ENCODE measurements around the gene HSBP1L1.
"Not testable (repeated sequence)": the region's sequence is repeated elsewhere in the genome, so short reads cannot be mapped to it uniquely, and the experiment has no call there.

Gene HSBP1L1

GRCh38 chr18:79960161-79960801, 4.2 kb upstream of the HSBP1L1 start:
- not testable (repeated sequence) for DNase-seq (ENCODE audit: low read depth in 4 of 4, low spot score in 1 of 4)

DNA sequence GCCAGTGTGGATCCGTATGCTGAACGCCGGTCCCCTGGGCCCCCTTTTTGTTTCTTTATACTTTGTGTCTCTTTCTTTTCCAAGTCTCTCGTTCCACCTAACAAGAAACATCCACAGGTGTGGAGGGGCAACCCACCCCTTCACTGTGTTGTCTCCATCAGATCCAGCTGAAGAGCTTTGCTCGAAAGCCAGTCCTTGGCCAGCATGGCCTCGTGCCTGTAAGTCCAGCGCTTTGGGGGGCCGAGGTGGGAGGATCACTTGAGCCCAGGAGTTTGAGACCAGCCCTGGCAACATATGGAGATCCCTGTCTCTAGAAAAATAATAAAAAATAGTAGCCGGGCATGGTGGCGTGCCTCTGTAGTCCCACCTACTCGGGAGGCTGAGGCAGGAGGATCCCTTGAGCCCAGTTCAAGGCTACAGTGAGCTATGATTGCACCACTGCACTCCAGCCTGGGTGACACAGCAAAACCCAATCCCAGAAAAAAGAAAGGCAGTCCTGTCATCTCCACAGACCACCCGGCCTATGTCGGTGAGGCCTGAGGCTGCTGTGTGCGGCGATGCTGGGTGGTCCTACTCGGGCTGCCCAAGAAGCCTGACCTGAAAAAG, 3.4 kb upstream of the HSBP1L1 start:
- DNase-seq (ENCODE audit: low read depth in 4 of 4, low spot score in 1 of 4): no peak

DNA sequence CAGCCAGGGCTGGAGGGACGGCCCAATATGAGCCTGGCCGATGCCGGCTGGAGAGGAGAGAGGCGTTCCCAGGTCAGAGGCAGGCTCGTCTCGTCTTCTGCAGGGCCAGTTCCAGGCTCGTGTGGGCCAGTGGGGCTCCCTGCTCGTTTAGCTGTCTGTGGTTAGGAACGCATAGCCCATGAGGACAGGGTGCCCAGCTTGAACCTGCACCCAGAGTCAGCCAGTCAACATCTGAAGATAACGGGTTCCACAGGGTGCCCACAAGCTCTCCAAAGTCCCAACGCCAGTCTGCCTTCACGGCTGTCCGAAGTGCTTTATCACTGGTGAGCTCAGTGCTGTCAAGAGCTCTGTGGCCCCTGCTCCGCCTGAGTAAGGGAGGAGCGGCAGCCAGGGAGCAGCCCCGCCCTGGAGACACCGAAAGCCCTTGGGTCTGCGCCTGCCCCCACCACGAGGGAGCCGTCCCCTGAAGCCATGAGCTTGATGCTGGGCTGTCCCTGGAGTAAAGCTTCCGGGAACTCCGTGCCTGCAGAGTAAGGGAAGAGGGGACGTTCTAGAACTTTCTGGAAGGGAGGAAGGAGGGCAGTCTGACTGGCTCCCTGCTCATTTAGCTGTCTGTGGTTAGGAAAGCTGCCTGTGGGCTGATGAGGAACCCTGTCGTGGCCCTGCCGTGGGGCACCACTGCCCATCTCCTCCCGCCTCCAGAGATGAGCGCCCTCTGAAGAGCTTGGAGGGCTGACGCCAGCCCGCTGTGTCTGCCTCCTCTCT, 2.7 kb upstream of the HSBP1L1 start:
- no peak for DNase-seq (ENCODE audit: low read depth in 4 of 4, low spot score in 1 of 4)

DNA sequence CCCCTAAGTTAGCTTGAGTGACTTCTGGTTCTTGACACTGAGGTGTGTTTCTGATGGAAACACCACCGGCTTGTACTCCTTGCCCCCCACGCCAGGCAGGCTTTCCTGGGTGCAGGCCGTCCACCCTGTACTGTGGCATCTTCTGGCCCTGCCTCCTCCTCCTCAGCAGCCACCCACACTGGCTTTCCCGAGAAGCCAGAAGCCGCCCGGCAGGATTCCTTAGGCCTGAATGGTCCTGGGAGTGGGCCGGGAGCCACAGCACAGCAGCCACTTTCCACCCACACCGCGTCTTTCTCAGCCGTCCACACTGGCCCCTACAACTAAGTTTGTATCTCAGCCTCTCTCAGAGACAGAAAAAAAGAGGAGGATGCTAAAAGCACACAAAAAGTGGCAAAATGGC, 2.1 kb upstream of the HSBP1L1 start:
- DNase-seq (ENCODE audit: low read depth in 4 of 4, low spot score in 1 of 4): no peak

- DNase-seq (ENCODE audit: low read depth in 4 of 4, low spot score in 1 of 4): no peak
These were observed 1.4 kb upstream of the HSBP1L1 start for GRCh38 chr18:79962835-79963657.

- DNase-seq (ENCODE audit: low read depth in 4 of 4, low spot score in 1 of 4): no peak
These were observed 649 bp upstream of the HSBP1L1 start for GRCh38 chr18:79963658-79964329.

DNA sequence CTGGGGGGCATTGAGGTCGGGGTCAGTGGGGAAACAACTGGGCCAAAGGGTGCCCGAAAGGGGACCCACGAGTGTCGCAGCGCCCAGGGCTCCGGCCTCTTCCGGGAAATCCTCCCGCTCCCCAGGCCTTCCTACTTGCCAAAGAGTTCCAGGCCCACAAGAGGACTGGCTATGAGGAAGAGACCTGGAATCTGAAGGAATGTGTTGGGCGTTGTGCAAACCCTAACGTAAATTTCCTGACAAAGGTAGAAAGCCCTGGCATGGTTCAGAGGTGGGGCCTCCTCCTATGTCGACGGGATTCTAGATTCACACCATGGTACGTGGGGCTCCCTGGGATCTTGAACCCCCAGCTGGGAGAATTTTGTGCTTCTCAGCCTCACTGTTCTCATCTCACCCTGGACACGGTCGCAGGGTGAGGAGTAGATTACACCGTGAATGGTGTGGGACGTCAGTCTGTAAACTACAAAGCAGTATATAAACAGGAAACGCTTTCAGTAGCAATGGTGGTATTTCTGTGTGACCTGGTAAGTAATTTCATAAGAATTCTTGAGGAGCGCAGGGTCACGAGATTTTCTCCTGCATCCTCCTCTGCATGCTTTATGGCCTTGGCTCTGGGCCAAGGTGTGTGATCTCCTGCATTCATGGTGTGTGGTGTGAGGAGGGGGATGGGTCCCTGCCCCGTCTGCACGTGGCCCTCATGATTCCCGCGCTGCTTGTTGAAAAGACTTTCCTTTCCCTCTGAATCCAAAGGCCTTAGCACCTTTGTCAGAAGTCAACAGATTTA, 868 bp downstream of the HSBP1L1 start:
- DNase-seq (ENCODE audit: low read depth in 4 of 4, low spot score in 1 of 4): no peak

GRCh38 chr18:79970419-79971133, 6.1 kb downstream of the HSBP1L1 start:
- DNase-seq (ENCODE audit: low read depth in 4 of 4, low spot score in 1 of 4): no peak

DNA sequence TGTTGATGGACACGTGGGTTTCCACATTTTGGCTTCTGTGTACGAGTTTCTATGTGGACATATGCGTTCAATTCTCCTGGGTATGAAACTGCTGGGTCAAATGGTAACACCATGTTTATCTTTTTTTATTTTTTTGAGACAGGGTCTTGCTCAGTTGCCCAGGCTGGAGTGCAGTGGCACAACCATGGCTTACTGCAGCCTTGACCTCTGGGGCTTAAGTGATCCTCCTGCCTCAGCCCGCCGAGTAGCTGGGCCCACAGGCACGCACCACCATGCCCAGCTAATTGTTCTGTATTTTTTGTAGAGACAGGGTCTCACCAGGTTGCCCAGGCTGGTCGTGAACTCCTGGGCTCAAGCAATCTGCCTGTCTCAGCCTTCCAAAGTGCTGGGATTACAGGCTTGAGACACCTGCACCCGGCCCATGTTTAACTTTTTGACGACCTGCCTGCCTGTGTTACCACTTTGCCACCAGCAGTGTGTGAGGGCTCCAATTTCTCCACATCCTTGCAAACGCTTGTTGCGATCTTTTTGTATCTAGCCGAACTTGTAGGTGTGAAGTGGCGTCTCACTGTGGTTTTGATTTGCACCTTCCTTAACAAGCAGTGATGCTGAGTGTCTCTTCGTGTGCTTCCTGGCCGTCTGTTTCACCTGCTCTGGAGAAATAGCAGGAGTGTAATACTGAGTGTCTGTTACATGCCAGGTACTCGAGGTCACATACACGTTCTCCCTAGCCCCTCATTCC, 6.9 kb downstream of the HSBP1L1 start:
- no peak for DNase-seq (ENCODE audit: low read depth in 4 of 4, low spot score in 1 of 4)

GRCh38 chr18:79971986-79972385, 7.5 kb downstream of the HSBP1L1 start:
- DNase-seq (ENCODE audit: low read depth in 4 of 4, low spot score in 1 of 4): no peak

DNA sequence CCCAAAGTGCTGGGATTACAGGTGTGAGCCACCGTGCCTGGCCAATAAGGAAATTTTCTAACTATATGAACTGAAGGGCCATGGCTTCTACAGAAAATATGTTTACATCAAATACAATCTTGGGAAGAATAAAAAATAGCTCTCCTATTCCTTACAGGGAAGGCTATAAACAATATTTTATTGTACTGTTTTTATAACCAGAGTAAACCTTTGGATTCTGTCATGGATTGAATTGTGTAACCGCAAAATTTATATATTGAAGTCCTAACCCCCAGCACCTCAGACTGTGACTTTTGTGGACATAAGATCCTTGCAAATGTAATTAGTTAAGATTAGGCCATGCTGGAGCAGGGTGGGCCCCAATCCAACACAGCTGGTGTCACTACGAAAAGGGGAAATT, 8.3 kb downstream of the HSBP1L1 start:
- DNase-seq (ENCODE audit: low read depth in 4 of 4, low spot score in 1 of 4): no peak

- no peak for DNase-seq (ENCODE audit: low read depth in 4 of 4, low spot score in 1 of 4)
These were observed 9.1 kb downstream of the HSBP1L1 start for GRCh38 chr18:79973517-79973916.

DNA sequence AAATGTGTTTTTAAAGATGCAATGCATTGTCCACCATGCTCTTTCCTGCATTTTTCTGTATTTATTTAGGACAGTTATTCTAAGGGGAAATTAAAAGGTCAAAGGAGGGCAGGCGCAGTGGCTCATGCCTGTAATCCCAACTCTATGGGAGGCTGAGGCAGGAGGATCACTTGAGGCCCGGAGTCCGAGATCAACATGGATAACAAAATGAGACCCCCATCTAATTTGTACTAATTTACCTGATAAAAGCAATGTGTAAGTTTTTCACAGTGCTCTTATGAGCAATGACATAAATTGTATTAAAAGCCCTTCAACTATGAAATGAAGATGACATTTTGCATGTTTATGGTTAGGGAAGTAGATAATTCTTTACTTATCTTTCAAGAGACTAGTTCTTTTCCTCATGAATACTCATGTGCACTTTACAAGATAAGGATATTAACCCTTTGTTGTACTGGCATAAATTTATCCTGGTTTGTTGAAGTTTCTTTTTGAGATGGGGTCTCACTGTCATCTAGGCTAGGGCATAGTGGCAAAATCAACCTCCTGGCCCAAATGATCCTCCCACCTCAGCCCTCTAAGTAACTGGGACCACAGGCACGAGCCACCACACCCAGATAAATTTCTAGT, 9.7 kb downstream of the HSBP1L1 start:
- no peak for DNase-seq (ENCODE audit: low read depth in 4 of 4, low spot score in 1 of 4)

GRCh38 chr18:79975043-79975442, 10.6 kb downstream of the HSBP1L1 start:
- DNase-seq (ENCODE audit: low read depth in 4 of 4, low spot score in 1 of 4): no peak

GRCh38 chr18:79975985-79976680, 11.7 kb downstream of the HSBP1L1 start:
- no peak for DNase-seq (ENCODE audit: low read depth in 4 of 4, low spot score in 1 of 4)

DNA sequence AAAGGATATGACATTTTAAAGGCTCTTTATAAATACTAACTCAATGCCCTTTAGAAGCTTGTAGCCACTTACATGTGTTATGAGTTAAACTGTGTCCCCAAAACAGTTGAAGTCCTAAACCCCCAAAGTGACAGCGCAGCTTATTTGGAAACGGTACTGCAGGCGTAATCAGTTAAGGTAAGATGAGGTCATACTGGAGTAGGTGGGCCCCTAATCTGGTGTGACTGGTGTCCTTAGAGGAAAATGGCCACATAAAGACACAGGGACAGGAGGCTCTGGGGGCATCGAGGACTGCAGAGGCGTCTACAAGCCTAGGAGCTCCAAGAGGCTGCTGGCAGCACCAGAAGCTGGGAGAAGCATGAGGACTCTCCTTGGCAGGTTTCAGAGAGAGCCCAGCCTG, 15.4 kb downstream of the HSBP1L1 start:
- DNase-seq (ENCODE audit: low read depth in 4 of 4, low spot score in 1 of 4): no peak

- no peak for DNase-seq (ENCODE audit: low read depth in 4 of 4, low spot score in 1 of 4)
These were observed 16.1 kb downstream of the HSBP1L1 start for GRCh38 chr18:79980585-79980984.

- DNase-seq (ENCODE audit: low read depth in 4 of 4, low spot score in 1 of 4): no peak
These were observed 18.3 kb downstream of the HSBP1L1 start for GRCh38 chr18:79982736-79983135.
